Karpas-422 (cell line): ENCODE results near the gene TRIM71. TPM values are rescaled to one million over a fixed set of nuclear protein-coding genes. Genes with fewer than 3 reads are reported as not detected.

Experiments used
- DNase-seq: peaks from one replicate; pipeline ENCODE4 v3.0.0-alpha.2; 2015
- H2AFZ ChIP-seq: fragments of 200-600 bp; sonication (generic); 2 replicates; pipeline ENCODE4 v1.6.1; 2014; ENCODE audit warnings: antibody characterized with exemption, low read length, mixed read lengths
- H3K27ac ChIP-seq: fragments of 200-600 bp; sonication (generic); 2 replicates; pipeline ENCODE4 v1.5.1; 2014; ENCODE audit warnings: mild to moderate bottlenecking, low read length, moderate library complexity
- H3K27me3 ChIP-seq: fragments of 200-600 bp; sonication (generic); 2 replicates; pipeline ENCODE4 v1.6.1; 2014; ENCODE audit warnings: low read length, mixed read lengths
- H3K36me3 ChIP-seq: fragments of 200-600 bp; sonication (generic); 2 replicates; pipeline ENCODE4 v1.6.1; 2014; ENCODE audit warnings: low read length, mixed read lengths; ENCODE audit not compliant: insufficient read depth
- H3K4me1 ChIP-seq: fragments of 200-600 bp; sonication (generic); 2 replicates; pipeline ENCODE4 v1.6.1; 2014; ENCODE audit warnings: mild to moderate bottlenecking, low read length, mixed read lengths
- H3K4me2 ChIP-seq: fragments of 200-600 bp; sonication (generic); 2 replicates; pipeline ENCODE4 v1.6.1; 2014; ENCODE audit warnings: low read length, low read depth, mild to moderate bottlenecking; ENCODE audit not compliant: poor library complexity, severe bottlenecking
- H3K4me3 ChIP-seq: fragments of 200-600 bp; sonication (generic); 2 replicates; pipeline ENCODE4 v1.5.1; 2014; ENCODE audit warnings: mild to moderate bottlenecking, antibody characterized with exemption, low read length, mixed read lengths
- H3K79me2 ChIP-seq: fragments of 200-600 bp; sonication (generic); 2 replicates; pipeline ENCODE4 v1.6.1; 2014; ENCODE audit warnings: mild to moderate bottlenecking, low read length, mixed read lengths
- H3K9ac ChIP-seq: fragments of 200-600 bp; sonication (generic); 2 replicates; pipeline ENCODE4 v1.6.0; 2014; ENCODE audit warnings: low read length
- H3K9me2 ChIP-seq: fragments of 200-600 bp; sonication (generic), shearing (Covaris generic); replicated peaks from 2 replicates; pipeline ENCODE4 v1.6.0; 2014; ENCODE audit warnings: mild to moderate bottlenecking, low read length, moderate library complexity; ENCODE audit not compliant: insufficient read depth
- H3K9me3 ChIP-seq: fragments of 300-700, 200-600 bp; sonication (generic); 2 replicates; pipeline ENCODE4 v1.6.1; 2014; ENCODE audit warnings: low read length, mixed read lengths
- H4K20me1 ChIP-seq: fragments of 200-600 bp; sonication (generic); 2 replicates; pipeline ENCODE4 v1.6.1; 2014; ENCODE audit warnings: mild to moderate bottlenecking, antibody characterized with exemption, low read length, low read depth; ENCODE audit not compliant: insufficient read depth
- total RNA-seq: library from RNA; depleted of rRNA; stranded (reverse); fragments of >200 nt; shearing (Covaris generic); gene quantifications from 2 replicates; pipeline ENCODE4 v1.2.3, GENCODE V29; 2014; ENCODE audit warnings: low replicate concordance

TRIM71 gene
- total RNA-seq, 1 experiment from 2014 or later, result not detected

- DNase-seq, result no peak
- Histone ChIP-seq H3K9me2 (no peaks in the 10 kb centered on the region), H3K27me3 (no peaks in the 10 kb centered on the region), H2AFZ (no peak overlapping the region), H3K36me3 (no peaks in the 10 kb centered on the region), H3K79me2 (no peaks in the 10 kb centered on the region), H3K27ac (no peak overlapping the region), H3K4me2 (no peak overlapping the region), H3K9ac (no peak overlapping the region), H4K20me1 (no peaks in the 10 kb centered on the region), H3K4me1 (no peaks in the 10 kb centered on the region), H3K4me3 (no peak overlapping the region), H3K9me3 (no peaks in the 10 kb centered on the region)
These were observed 41.9 kb downstream of the TRIM71 start for GRCh38 chr3:32859604-32860237.

- no peak for DNase-seq
- no peaks in the 10 kb centered on the region for H3K27me3 ChIP-seq
- no peak overlapping the region for H2AFZ ChIP-seq
- H3K9ac ChIP-seq, result no peak overlapping the region
- no peaks in the 10 kb centered on the region for H3K79me2 ChIP-seq
- H3K9me3 ChIP-seq, result no peaks in the 10 kb centered on the region
- H4K20me1 ChIP-seq, result no peaks in the 10 kb centered on the region
- H3K9me2 ChIP-seq, result no peaks in the 10 kb centered on the region
- H3K27ac ChIP-seq, result no peak overlapping the region
- H3K36me3 ChIP-seq, result no peaks in the 10 kb centered on the region
- H3K4me3 ChIP-seq, result no peak overlapping the region
- H3K4me1 ChIP-seq, result no peaks in the 10 kb centered on the region
- no peak overlapping the region for H3K4me2 ChIP-seq
These were observed 42.7 kb downstream of the TRIM71 start for GRCh38 chr3:32860499-32860898.

- Histone ChIP-seq H3K4me3 (no peak overlapping the region), H3K36me3 (no peaks in the 10 kb centered on the region), H3K27ac (no peak overlapping the region), H3K4me1 (no peaks in the 10 kb centered on the region), H4K20me1 (no peaks in the 10 kb centered on the region), H3K9ac (no peak overlapping the region), H2AFZ (no peak overlapping the region), H3K27me3 (no peaks in the 10 kb centered on the region), H3K9me3 (no peaks in the 10 kb centered on the region), H3K9me2 (no peaks in the 10 kb centered on the region), H3K4me2 (no peak overlapping the region), H3K79me2 (no peaks in the 10 kb centered on the region)
- no peak for DNase-seq
These were observed 43.9 kb downstream of the TRIM71 start for GRCh38 chr3:32861681-32862080.

GRCh38 chr3:32862247-32862935 is 44.6 kb downstream of the TRIM71 start:
- no peak overlapping the region for H3K4me2 ChIP-seq
- H4K20me1 ChIP-seq, result no peaks in the 10 kb centered on the region
- no peak for DNase-seq
- H3K27ac ChIP-seq, result no peak overlapping the region
- no peak overlapping the region for H2AFZ ChIP-seq
- no peaks in the 10 kb centered on the region for H3K79me2 ChIP-seq
- no peak overlapping the region for H3K4me3 ChIP-seq
- no peaks in the 10 kb centered on the region for H3K9me2 ChIP-seq
- no peaks in the 10 kb centered on the region for H3K9me3 ChIP-seq
- H3K4me1 ChIP-seq, result no peaks in the 10 kb centered on the region
- H3K36me3 ChIP-seq, result no peaks in the 10 kb centered on the region
- H3K27me3 ChIP-seq, result no peaks in the 10 kb centered on the region
- H3K9ac ChIP-seq, result no peak overlapping the region

GRCh38 chr3:32862936-32863487 is 45.2 kb downstream of the TRIM71 start:
- H3K27me3 ChIP-seq, result no peaks in the 10 kb centered on the region
- H3K9me2 ChIP-seq, result no peaks in the 10 kb centered on the region
- H3K4me1 ChIP-seq, result no peaks in the 10 kb centered on the region
- no peaks in the 10 kb centered on the region for H3K36me3 ChIP-seq
- no peak overlapping the region for H3K9ac ChIP-seq
- DNase-seq, result no peak
- no peaks in the 10 kb centered on the region for H3K79me2 ChIP-seq
- H3K4me3 ChIP-seq, result no peak overlapping the region
- no peaks in the 10 kb centered on the region for H3K9me3 ChIP-seq
- H2AFZ ChIP-seq, result no peak overlapping the region
- no peak overlapping the region for H3K27ac ChIP-seq
- H3K4me2 ChIP-seq, result no peak overlapping the region
- H4K20me1 ChIP-seq, result no peaks in the 10 kb centered on the region

GRCh38 chr3:32865383-32865782 is 47.6 kb downstream of the TRIM71 start:
- H3K4me3 ChIP-seq, result no peak overlapping the region
- no peak for DNase-seq
- no peaks in the 10 kb centered on the region for H4K20me1 ChIP-seq
- no peak overlapping the region for H2AFZ ChIP-seq
- no peaks in the 10 kb centered on the region for H3K79me2 ChIP-seq
- no peaks in the 10 kb centered on the region for H3K27me3 ChIP-seq
- H3K9me3 ChIP-seq, result no peaks in the 10 kb centered on the region
- no peak overlapping the region for H3K9ac ChIP-seq
- H3K36me3 ChIP-seq, result no peaks in the 10 kb centered on the region
- H3K4me2 ChIP-seq, result no peak overlapping the region
- no peaks in the 10 kb centered on the region for H3K9me2 ChIP-seq
- no peaks in the 10 kb centered on the region for H3K4me1 ChIP-seq
- no peak overlapping the region for H3K27ac ChIP-seq

- Histone ChIP-seq H4K20me1 (no peaks in the 10 kb centered on the region), H3K9ac (no peak overlapping the region), H3K9me3 (no peaks in the 10 kb centered on the region), H3K4me3 (no peak overlapping the region), H3K27me3 (no peaks in the 10 kb centered on the region), H3K9me2 (no peaks in the 10 kb centered on the region), H3K27ac (no peak overlapping the region), H3K4me2 (no peak overlapping the region), H3K36me3 (no peaks in the 10 kb centered on the region), H3K79me2 (no peaks in the 10 kb centered on the region), H2AFZ (no peak overlapping the region), H3K4me1 (no peaks in the 10 kb centered on the region)
- no peak for DNase-seq
These were observed 48.7 kb downstream of the TRIM71 start for GRCh38 chr3:32866533-32866932.

- Histone ChIP-seq H3K4me3 (no peak overlapping the region), H3K27me3 (no peaks in the 10 kb centered on the region), H3K4me2 (no peak overlapping the region), H3K36me3 (no peaks in the 10 kb centered on the region), H3K4me1 (no peaks in the 10 kb centered on the region), H3K9me2 (no peaks in the 10 kb centered on the region), H4K20me1 (no peaks in the 10 kb centered on the region), H3K79me2 (no peaks in the 10 kb centered on the region), H3K9ac (no peak overlapping the region), H3K27ac (no peak overlapping the region), H2AFZ (no peak overlapping the region), H3K9me3 (no peaks in the 10 kb centered on the region)
- no peak for DNase-seq
These were observed 50.2 kb downstream of the TRIM71 start for GRCh38 chr3:32867954-32868353.
